Gastrocnemius medialis (tissue), 4 donors: ENCODE results near the gene RIOK2.

Experiments used
- POLR2A ChIP-seq, 2 donors: fragments of 450-650 bp; IDR thresholded peaks; one replicate each; pipeline ENCODE4 v1.6.1; 2017; ENCODE audit warnings: antibody characterized with exemption in 2 of 2, mild to moderate bottlenecking in 2 of 2, moderate library complexity in 2 of 2
- TF ChIP-seq, protein P1 (sequence below), 5 experiments: fragments of 450-650 bp in 3 of 5; fragments of 200-600 bp in 2 of 5; sonication (generic) in 2 of 5; IDR thresholded peaks in 4 of 5; conservative IDR thresholded peaks in 1 of 5; 1 replicate in 4 of 5; 2 replicates in 1 of 5; pipeline ENCODE4 v1.5.1; 2016 to 2019; ENCODE audit warnings: antibody characterized with exemption in 5 of 5, mild to moderate bottlenecking in 3 of 5, moderate library complexity in 3 of 5

DNA sequence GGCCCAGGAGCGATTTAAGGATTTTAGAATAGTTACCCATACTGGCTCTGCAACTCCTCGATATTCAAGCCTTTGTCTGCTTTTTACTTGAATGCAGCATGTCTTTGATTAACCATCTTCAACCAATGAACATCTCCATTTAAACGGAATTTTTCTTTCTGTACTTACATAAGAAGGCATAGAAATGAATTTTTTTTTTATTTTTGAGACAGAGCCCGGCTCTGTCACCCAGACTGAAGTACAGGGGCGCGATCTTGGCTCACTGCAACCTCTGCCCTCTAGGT is 825 bp upstream of the RIOK2 start:
- TF ChIP-seq, protein P1, sequence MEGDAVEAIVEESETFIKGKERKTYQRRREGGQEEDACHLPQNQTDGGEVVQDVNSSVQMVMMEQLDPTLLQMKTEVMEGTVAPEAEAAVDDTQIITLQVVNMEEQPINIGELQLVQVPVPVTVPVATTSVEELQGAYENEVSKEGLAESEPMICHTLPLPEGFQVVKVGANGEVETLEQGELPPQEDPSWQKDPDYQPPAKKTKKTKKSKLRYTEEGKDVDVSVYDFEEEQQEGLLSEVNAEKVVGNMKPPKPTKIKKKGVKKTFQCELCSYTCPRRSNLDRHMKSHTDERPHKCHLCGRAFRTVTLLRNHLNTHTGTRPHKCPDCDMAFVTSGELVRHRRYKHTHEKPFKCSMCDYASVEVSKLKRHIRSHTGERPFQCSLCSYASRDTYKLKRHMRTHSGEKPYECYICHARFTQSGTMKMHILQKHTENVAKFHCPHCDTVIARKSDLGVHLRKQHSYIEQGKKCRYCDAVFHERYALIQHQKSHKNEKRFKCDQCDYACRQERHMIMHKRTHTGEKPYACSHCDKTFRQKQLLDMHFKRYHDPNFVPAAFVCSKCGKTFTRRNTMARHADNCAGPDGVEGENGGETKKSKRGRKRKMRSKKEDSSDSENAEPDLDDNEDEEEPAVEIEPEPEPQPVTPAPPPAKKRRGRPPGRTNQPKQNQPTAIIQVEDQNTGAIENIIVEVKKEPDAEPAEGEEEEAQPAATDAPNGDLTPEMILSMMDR (IDR thresholded peaks at IDR 0.05 in 4 of 5, conservative IDR thresholded peaks at IDR 0.05 in 1 of 5) = no peak
- TF ChIP-seq POLR2A (IDR thresholded peaks at IDR 0.05) = no peak
